CD14-positive monocyte (primary cell): ENCODE results near the gene NASP. TPM values are rescaled to one million over a fixed set of nuclear protein-coding genes. Genes with fewer than 3 reads are reported as not detected.

Source experiments
- DNase-seq, 3 donors: peaks; one replicate each; pipeline ENCODE4 v3.0.0-alpha.2; 2011 to 2022
- H2AFZ ChIP-seq: 2 replicates; pipeline ENCODE4 v1.6.0; 2012; ENCODE audit warnings: mild to moderate bottlenecking, low read depth, low read length, inconsistent platforms; ENCODE audit not compliant: insufficient read depth, poor library complexity, severe bottlenecking
- H3K27ac ChIP-seq, 2 donors: 1 replicate in 1 of 2; 2 replicates in 1 of 2; pipeline ENCODE4 v1.5.1; 2012 to 2013; ENCODE audit warnings: low read length in 2 of 2, control low read depth in 1 of 2, inconsistent platforms in 1 of 2, low read depth in 1 of 2, mild to moderate bottlenecking in 1 of 2
- H3K27me3 ChIP-seq, 2 donors: one replicate each; pipeline versions ENCODE4 v1.6.0 to v1.6.1; 2011 to 2013; ENCODE audit warnings: low read length in 2 of 2; ENCODE audit not compliant: control insufficient read depth in 2 of 2, insufficient read depth in 2 of 2
- H3K36me3 ChIP-seq, 2 donors: replicated peaks in 1 of 2; 1 replicate in 1 of 2; 2 replicates in 1 of 2; pipeline versions ENCODE4 v1.5.1 to v1.6.1; 2012 to 2013; ENCODE audit warnings: low read length in 2 of 2, control low read depth in 1 of 2, inconsistent platforms in 1 of 2, mild to moderate bottlenecking in 1 of 2; ENCODE audit not compliant: insufficient read depth in 2 of 2, control insufficient read depth in 1 of 2
- H3K4me1 ChIP-seq, 2 donors: 1 replicate in 1 of 2; 2 replicates in 1 of 2; pipeline versions ENCODE4 v1.5.1 to v1.6.1; 2012 to 2013; ENCODE audit warnings: low read length in 2 of 2, control low read depth in 1 of 2, inconsistent platforms in 1 of 2, mild to moderate bottlenecking in 1 of 2, moderate library complexity in 1 of 2; ENCODE audit not compliant: insufficient read depth in 2 of 2, control insufficient read depth in 1 of 2
- H3K4me2 ChIP-seq: replicated peaks from 2 replicates; pipeline ENCODE3; 2012; ENCODE audit warnings: low read length, moderate library complexity, mild to moderate bottlenecking; ENCODE audit not compliant: poor library complexity, severe bottlenecking; ENCODE audit errors: extremely low read depth
- H3K4me3 ChIP-seq, 3 experiments: fragments of 200-600 bp in 1 of 3; sonication (generic) in 1 of 3; replicated peaks in 1 of 3; 1 replicate in 2 of 3; 2 replicates in 1 of 3; pipeline ENCODE4 v1.5.1; 2011 to 2013; ENCODE audit warnings: low read length in 3 of 3, mild to moderate bottlenecking in 3 of 3, control low read depth in 2 of 3, low read depth in 2 of 3, inconsistent platforms in 1 of 3, moderate library complexity in 1 of 3
- H3K79me2 ChIP-seq: 2 replicates; pipeline ENCODE4 v1.6.0; 2012; ENCODE audit warnings: mild to moderate bottlenecking, control low read depth, inconsistent platforms, low read length, moderate library complexity; ENCODE audit not compliant: insufficient read depth
- H3K9ac ChIP-seq: 2 replicates; pipeline ENCODE4 v1.6.0; 2017; ENCODE audit warnings: low read length, mild to moderate bottlenecking; ENCODE audit not compliant: insufficient read depth, poor library complexity, severe bottlenecking
- H3K9me3 ChIP-seq, 2 donors: replicated peaks in 1 of 2; 1 replicate in 1 of 2; 2 replicates in 1 of 2; pipeline versions ENCODE4 v1.5.1 to v1.6.1; 2012 to 2013; ENCODE audit warnings: low read length in 2 of 2, control low read depth in 1 of 2; ENCODE audit not compliant: control insufficient read depth in 1 of 2, insufficient read depth in 1 of 2
- H4K20me1 ChIP-seq: 2 replicates; pipeline ENCODE4 v1.6.0; 2012; ENCODE audit warnings: mild to moderate bottlenecking, low read length, control low read depth, moderate library complexity; ENCODE audit not compliant: insufficient read depth
- H3K27ac Mint-ChIP-seq, 7 donors: one replicate each; pipeline ENCODE4 v1.8.0; 2020; ENCODE audit warnings: mild to moderate bottlenecking in 7 of 7, mixed read lengths in 7 of 7, moderate library complexity in 6 of 7, inconsistent platforms in 2 of 7
- H3K27me3 Mint-ChIP-seq, 3 donors: one replicate each; pipeline ENCODE4 v1.8.0; 2021 to 2022; ENCODE audit warnings: low read depth in 3 of 3, mild to moderate bottlenecking in 3 of 3, mixed read lengths in 3 of 3, moderate library complexity in 3 of 3, inconsistent platforms in 1 of 3
- H3K36me3 Mint-ChIP-seq, 2 donors: one replicate each; pipeline ENCODE4 v1.8.0; 2020; ENCODE audit warnings: mixed read lengths in 2 of 2, inconsistent platforms in 1 of 2, mild to moderate bottlenecking in 1 of 2
- H3K4me1 Mint-ChIP-seq: one replicate; pipeline ENCODE4 v1.8.0; 2020; ENCODE audit warnings: mild to moderate bottlenecking, mixed read lengths
- H3K4me3 Mint-ChIP-seq, 2 donors: one replicate each; pipeline ENCODE4 v1.8.0; 2020; ENCODE audit warnings: mild to moderate bottlenecking in 2 of 2, mixed read lengths in 2 of 2, moderate library complexity in 1 of 2
- H3K9me3 Mint-ChIP-seq, 7 donors: one replicate each; pipeline ENCODE4 v1.8.0; 2020 to 2022; ENCODE audit warnings: mixed read lengths in 7 of 7, mild to moderate bottlenecking in 6 of 7, moderate library complexity in 6 of 7, inconsistent platforms in 2 of 7
- CTCF ChIP-seq: fragments of 200-600 bp; IDR thresholded peaks from one replicate; pipeline ENCODE4 v1.8.0; 2022; ENCODE audit warnings: antibody characterized with exemption, mild to moderate bottlenecking
- WGBS: methylation state at CpG from one replicate; pipeline ENCODE4 v1.1.5; 2013; ENCODE audit warnings: missing lambda C conversion rate; ENCODE audit not compliant: insufficient coverage; 5-methylcytosine and 5-hydroxymethylcytosine counted together
- intact Hi-C, 2 donors: fragments of 100-400 bp; cut with micrococcal nuclease; formaldehyde crosslinking; loops; one replicate each; pipeline versions ENCODE4 v1.15.0 to v1.15.1; 2023
- polyA plus RNA-seq, 3 donors: library from polyadenylated mRNA; depleted of rRNA in 1 of 3; unstranded in 2 of 3; stranded (reverse) in 1 of 3; fragments of 300-500 nt in 2 of 3; fragments of >200 nt in 1 of 3; fragmentation: Illumina TruSeq in 2 of 3; gene quantifications; 1 replicate in 2 of 3; 2 replicates in 1 of 3; pipeline ENCODE4 v1.2.3, GENCODE V29; 2012 to 2021

The NASP gene
- polyA plus RNA-seq, 3 donors, result 24.4 to 44.6 (median 27.5) TPM

- Mint-ChIP-seq H3K4me3 (no peak overlapping the region), H3K36me3 (peaks cover 32 to 39% of the 10 kb centered on the region in 2 donors), H3K9me3 (peaks cover 0 to 6% (median 0%) of the 10 kb centered on the region in 7 donors), H3K27ac (no peak overlapping the region), H3K4me1 (peaks cover 15% of the 10 kb centered on the region), H3K27me3 (peaks cover 0 to 1% (median 0%) of the 10 kb centered on the region in 3 donors)
- no peak for DNase-seq
- H3K9me3 ChIP-seq, result no peaks in the 10 kb centered on the region
- no peak for TF ChIP-seq CTCF
- peaks cover 23% of the 10 kb centered on the region for H4K20me1 ChIP-seq
- H3K4me2 ChIP-seq, result no peak overlapping the region
- no peaks in the 10 kb centered on the region for H3K27me3 ChIP-seq
- peaks cover 29 to 35% of the 10 kb centered on the region in 2 donors for H3K36me3 ChIP-seq
- intact Hi-C loops, result loop anchor here in 1 of 2 donors (10.0 kb wide), 1 partner anchor 229 kb away; the partner anchor contains the start of genes MUTYH and TOE1
- WGBS, result 71% methylated on average over 1 of the region's 3 CpGs
- H3K4me3 ChIP-seq, result no peak overlapping the region
- H3K9ac ChIP-seq, result no peak overlapping the region
- no peak overlapping the region for H2AFZ ChIP-seq
- H3K4me1 ChIP-seq, result peaks cover 8 to 9% of the 10 kb centered on the region in 2 donors
- H3K27ac ChIP-seq, result no peak overlapping the region
- no peaks in the 10 kb centered on the region for H3K79me2 ChIP-seq
Observed at GRCh38 chr1:45573231-45573804, 10.5 kb upstream of the NASP start.

GRCh38 chr1:45574105-45574626, 9.7 kb upstream of the NASP start:
- no peak overlapping the region for H3K4me3 ChIP-seq
- Mint-ChIP-seq H3K9me3 (peaks cover 0 to 9% (median 0%) of the 10 kb centered on the region in 7 donors), H3K4me1 (peaks cover 15% of the 10 kb centered on the region), H3K27ac (no peak overlapping the region), H3K27me3 (peaks cover 0 to under 1% (median 0%) of the 10 kb centered on the region in 3 donors), H3K36me3 (peaks cover 23 to 31% of the 10 kb centered on the region in 2 donors), H3K4me3 (no peak overlapping the region)
- no peaks in the 10 kb centered on the region for H3K27me3 ChIP-seq
- H3K4me1 ChIP-seq, result peaks cover 8 to 9% of the 10 kb centered on the region in 2 donors
- 100% methylated on average over 3 of the region's 7 CpGs for WGBS
- no peaks in the 10 kb centered on the region for H3K79me2 ChIP-seq
- peaks cover 21 to 27% of the 10 kb centered on the region in 2 donors for H3K36me3 ChIP-seq
- no peak overlapping the region for H3K4me2 ChIP-seq
- no peak for DNase-seq
- H3K27ac ChIP-seq, result no peak overlapping the region
- H3K9me3 ChIP-seq, result no peaks in the 10 kb centered on the region
- intact Hi-C loops, result loop anchor here in 1 of 2 donors (10.0 kb wide), 1 partner anchor 229 kb away; the partner anchor contains the start of genes MUTYH and TOE1
- no peak for TF ChIP-seq CTCF
- no peak overlapping the region for H2AFZ ChIP-seq
- H3K9ac ChIP-seq, result no peak overlapping the region
- H4K20me1 ChIP-seq, result peaks cover 15% of the 10 kb centered on the region
